K562 (cell line): ENCODE measurements around the gene USHBP1. TPM values are rescaled to one million over a fixed set of nuclear protein-coding genes. Genes with fewer than 3 reads are reported as not detected.
A peak's percentile ranks its signal among the peaks of the same experiment; 100 is the strongest.

ENCODE experiments used
- AFF1 ChIP-seq, 2 experiments: fragments of 450-650 bp; IDR thresholded peaks; 2 replicates each; pipeline ENCODE4 v1.6.1; 2018; ENCODE audit warnings: mild to moderate bottlenecking in 2 of 2, low read depth in 1 of 2; ENCODE audit not compliant: partially characterized antibody in 2 of 2
- BRF2 ChIP-seq: IDR thresholded peaks from 3 replicates; pipeline ENCODE4 v1.6.1; 2011; ENCODE audit warnings: borderline replicate concordance, mild to moderate bottlenecking; ENCODE audit not compliant: insufficient read length, insufficient read depth
- CBFB ChIP-seq: sonication (generic); formaldehyde crosslinking; IDR thresholded peaks from 2 replicates; pipeline ENCODE4 v1.4.0; 2020; ENCODE audit warnings: mild to moderate bottlenecking, missing genetic modification reagents
- CHD2 ChIP-seq: IDR thresholded peaks from 2 replicates; pipeline ENCODE4 v1.6.1; 2011; ENCODE audit warnings: low read depth, low read length
- CREB1 ChIP-seq, 2 experiments: sonication (generic) in 1 of 2; formaldehyde crosslinking in 1 of 2; IDR thresholded peaks; 2 replicates each; pipeline versions ENCODE4 v1.6.1 to v1.8.0; 2012 to 2022; ENCODE audit warnings: inconsistent platforms in 1 of 2, mild to moderate bottlenecking in 1 of 2, missing genetic modification reagents in 1 of 2, moderate library complexity in 1 of 2
- CREM ChIP-seq: IDR thresholded peaks from 2 replicates; pipeline ENCODE4 v1.6.1; 2014; ENCODE audit warnings: antibody characterized with exemption, low read depth
- EHMT2 ChIP-seq: fragments of 450-650 bp; IDR thresholded peaks from 2 replicates; pipeline ENCODE4 v1.6.1; 2018; ENCODE audit warnings: antibody characterized with exemption
- GTF2E2 ChIP-seq: fragments of 200-800 bp; sonication (Bioruptor generic); IDR thresholded peaks from 2 replicates; pipeline ENCODE4 v1.6.1; 2016; ENCODE audit warnings: missing genetic modification characterization, missing compliant biosample characterization
- HNRNPH1 ChIP-seq: fragments of 200-400 bp; formaldehyde crosslinking; optimal IDR thresholded peaks from 2 replicates; pipeline ENCODE3; 2017; ENCODE audit warnings: low read depth, mild to moderate bottlenecking, low read length, moderate library complexity
- KAT7 ChIP-seq: sonication (generic); formaldehyde crosslinking; IDR thresholded peaks from 2 replicates; pipeline ENCODE4 v1.8.0; 2022; ENCODE audit warnings: missing genetic modification reagents, mild to moderate bottlenecking, borderline replicate concordance
- MITF ChIP-seq: IDR thresholded peaks from 2 replicates; pipeline ENCODE4 v1.6.1; 2014; ENCODE audit warnings: antibody characterized with exemption
- MYBL2 ChIP-seq, 2 experiments: fragments of 450-650 bp in 1 of 2; sonication (generic) in 1 of 2; formaldehyde crosslinking in 1 of 2; IDR thresholded peaks; 2 replicates each; pipeline versions ENCODE4 v1.6.1 to v1.8.1; 2017 to 2022; ENCODE audit warnings: borderline replicate concordance in 1 of 2, inconsistent platforms in 1 of 2, low read depth in 1 of 2, mild to moderate bottlenecking in 1 of 2, missing genetic modification reagents in 1 of 2, moderate library complexity in 1 of 2
- SNAPC5 ChIP-seq: fragments of 250-450 bp; sonication (Bioruptor Pico); IDR thresholded peaks from 2 replicates; pipeline ENCODE4 v1.8.0; 2021; ENCODE audit warnings: moderate library complexity, mild to moderate bottlenecking, inconsistent platforms
- STAT6 ChIP-seq: sonication (generic); formaldehyde crosslinking; IDR thresholded peaks from 2 replicates; pipeline ENCODE4 v1.8.1; 2023; ENCODE audit warnings: mild to moderate bottlenecking, missing genetic modification reagents
- ZNF584 ChIP-seq: fragments of 200-800 bp; sonication (Bioruptor generic); IDR thresholded peaks from 2 replicates; pipeline ENCODE4 v1.6.1; 2016; ENCODE audit warnings: low read depth, mild to moderate bottlenecking, missing genetic modification characterization, missing compliant biosample characterization
- polyA plus RNA-seq, 8 experiments: library from polyadenylated mRNA; depleted of rRNA in 4 of 8; stranded (reverse) in 5 of 8; unstranded in 3 of 8; fragments of >200 nt; fragmentation: Nextera tagmentation in 2 of 8; fragmentation: Illumina TruSeq in 1 of 8; extraction: Ambion mirVana in 2 of 8; extraction: Trizol in 1 of 8; gene quantifications; 2 replicates each; pipeline versions ENCODE4 v1.2.1 to v1.2.3, GENCODE V29; 2011 to 2014; ENCODE audit warnings: inconsistent platforms in 1 of 8, missing spikeins in 1 of 8
- total RNA-seq, 7 experiments: library from RNA; depleted of rRNA in 6 of 7; stranded (reverse); fragments of >200 nt in 6 of 7; fragmentation: Illumina TruSeq in 2 of 7; extraction: Trizol in 2 of 7; gene quantifications; 2 replicates each; pipeline versions ENCODE4 v1.2.1 to v1.2.3, GENCODE V29; 2011 to 2021; ENCODE audit warnings: low replicate concordance in 1 of 7

Gene USHBP1
- total and polyA plus RNA-seq, 9 of the 15 experiments (the other 6 are each of a cell fraction or from before 2014, with no cell fraction given) = 0.03 to 0.10 (median 0.05) TPM; not detected in 5

GRCh38 chr19:17215127-17215971, 49.2 kb downstream of the USHBP1 start, which contains the start of gene USE1 (continued):
- TF ChIP-seq CREM (peak; percentile 71), HNRNPH1 (no peak), EHMT2 (no peak), MITF (no peak), MYBL2 (IDR thresholded peaks at IDR 0.05; ENCODE audit: low read depth) (no peak), MYBL2 (CRISPR knock-in tag; IDR thresholded peaks at IDR 0.05; ENCODE audit: borderline replicate concordance) (no peak), STAT6 (0 out of 2 replicates have a peak, but pooled peaks have one; percentile 72), SNAPC5 (CRISPR knock-in tag) (no peak), ZNF584 (CRISPR knock-in tag) (0 out of 2 replicates have a peak, but pooled peaks have one; percentile 72), CHD2 (no peak), BRF2 (no peak), CREB1 (IDR thresholded peaks at IDR 0.05) (no peak), CREB1 (CRISPR knock-in tag; IDR thresholded peaks at IDR 0.05) (peak; percentile 28; the same call in 1 of the 2 replicates), CBFB (CRISPR knock-in tag) (no peak), KAT7 (CRISPR knock-in tag) (0 out of 2 replicates have a peak, but pooled peaks have one; percentile 46), AFF1 (IDR thresholded peaks at IDR 0.05; ENCODE audit: low read depth in 1 of 2, partially characterized antibody in 2 of 2) (peak in 1 of 2 experiments; percentile 78), GTF2E2 (tag) (peak; percentile 92)
